NCI-H1436 treated with DMSO at 0.1 percent for 48 hours (cell line): Measurements from ENCODE around the gene PLXDC1.
"Not testable (repeated sequence)": the region's sequence is repeated elsewhere in the genome, so short reads cannot be mapped to it uniquely, and the experiment has no call there.

Experiments
- DNase-seq: peaks from one replicate; lab custom pipeline; 2025; lab: John Stamatoyannopoulos, UW

The PLXDC1 gene

GRCh38 chr17:39125143-39125875 lies 26.1 kb downstream of the PLXDC1 start:
- no peak for DNase-seq

- no peak for DNase-seq
Measured at GRCh38 chr17:39123627-39124026, 27.8 kb downstream of the PLXDC1 start.

GRCh38 chr17:39122991-39123390 lies 28.4 kb downstream of the PLXDC1 start:
- DNase-seq, result no peak

- DNase-seq, result not testable (repeated sequence)
Measured at GRCh38 chr17:39121919-39122318, 29.5 kb downstream of the PLXDC1 start.

- no peak for DNase-seq
Measured at GRCh38 chr17:39118674-39119419, 32.6 kb downstream of the PLXDC1 start.

GRCh38 chr17:39116224-39116623 lies 35.2 kb downstream of the PLXDC1 start:
- DNase-seq, result no peak

GRCh38 chr17:39115135-39115534 lies 36.3 kb downstream of the PLXDC1 start:
- no peak for DNase-seq

- no peak for DNase-seq
Measured at GRCh38 chr17:39114723-39115122, 36.7 kb downstream of the PLXDC1 start.

GRCh38 chr17:39113871-39114270 lies 37.6 kb downstream of the PLXDC1 start:
- DNase-seq, result no peak

GRCh38 chr17:39110435-39111136 lies 40.9 kb downstream of the PLXDC1 start:
- no peak for DNase-seq

- DNase-seq, result no peak
Measured at GRCh38 chr17:39108461-39109375, 42.7 kb downstream of the PLXDC1 start.

- no peak for DNase-seq
Measured at GRCh38 chr17:39107973-39108372, 43.5 kb downstream of the PLXDC1 start.

- DNase-seq, result no peak
Measured at GRCh38 chr17:39107155-39107554, 44.3 kb downstream of the PLXDC1 start.

GRCh38 chr17:39105705-39106104 lies 45.7 kb downstream of the PLXDC1 start:
- no peak for DNase-seq

- no peak for DNase-seq
Measured at GRCh38 chr17:39104657-39105056, 46.8 kb downstream of the PLXDC1 start.

GRCh38 chr17:39104046-39104445 lies 47.4 kb downstream of the PLXDC1 start:
- DNase-seq, result no peak

- no peak for DNase-seq
Measured at GRCh38 chr17:39101091-39101490, 50.3 kb downstream of the PLXDC1 start.

- DNase-seq, result no peak
Measured at GRCh38 chr17:39100530-39100929, 50.9 kb downstream of the PLXDC1 start.

- no peak for DNase-seq
Measured at GRCh38 chr17:39099663-39100286, 51.7 kb downstream of the PLXDC1 start.

GRCh38 chr17:39098588-39098987 lies 52.8 kb downstream of the PLXDC1 start:
- DNase-seq, result no peak

- DNase-seq, result no peak
Measured at GRCh38 chr17:39097537-39097936, 53.9 kb downstream of the PLXDC1 start.
